GM19099 (cell line): ENCODE measurements around the gene REPS2.

Experiments
- POLR2A ChIP-seq: IDR thresholded peaks from 3 replicates; pipeline ENCODE4 v1.6.1; 2011; ENCODE audit warnings: low read depth; ENCODE audit not compliant: insufficient read length; ENCODE audit errors: extremely low read depth

REPS2 gene

GRCh38 chrX:16950423-16950822 lies 4.0 kb downstream of the REPS2 start:
- no peak for TF ChIP-seq POLR2A

DNA sequence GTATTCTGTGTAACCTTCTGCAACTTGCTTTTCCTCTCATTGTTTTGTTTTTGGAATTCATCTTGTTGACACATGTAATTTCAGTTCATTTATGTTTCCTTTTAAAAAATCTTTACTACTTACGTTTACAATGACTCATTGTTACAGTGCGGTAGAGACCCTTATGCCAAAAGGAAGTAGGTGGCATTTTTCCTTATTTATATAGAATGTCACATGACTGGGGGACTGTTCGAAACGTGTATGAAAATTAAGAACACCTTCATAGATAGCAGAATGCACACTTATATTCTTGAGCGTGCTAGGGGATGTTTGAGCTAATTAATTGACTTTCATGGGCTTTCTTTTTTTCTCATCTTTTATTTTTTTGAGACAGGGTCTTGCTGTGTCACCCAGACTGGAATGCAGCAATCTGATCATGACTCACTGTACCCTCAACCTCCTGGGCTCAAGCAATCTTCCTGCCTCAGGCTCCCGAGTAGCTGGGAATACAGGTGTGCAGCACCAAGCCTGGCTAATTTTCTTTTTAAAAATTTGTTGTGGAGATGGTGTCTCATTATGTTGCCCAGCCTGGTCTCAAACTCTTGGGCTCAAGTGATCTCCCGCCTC lies 7.3 kb downstream of the REPS2 start:
- TF ChIP-seq POLR2A = no peak

- TF ChIP-seq POLR2A = no peak
Observed at GRCh38 chrX:16957751-16958150, 11.3 kb downstream of the REPS2 start.

GRCh38 chrX:16958356-16958755 lies 11.9 kb downstream of the REPS2 start:
- TF ChIP-seq POLR2A = no peak

GRCh38 chrX:16963216-16963615 lies 16.8 kb downstream of the REPS2 start:
- TF ChIP-seq POLR2A = no peak

- no peak for TF ChIP-seq POLR2A
Observed at GRCh38 chrX:16966752-16967448, 20.4 kb downstream of the REPS2 start.

GRCh38 chrX:16970977-16971376 lies 24.5 kb downstream of the REPS2 start:
- no peak for TF ChIP-seq POLR2A

- no peak for TF ChIP-seq POLR2A
Observed at GRCh38 chrX:16971694-16972093, 25.2 kb downstream of the REPS2 start.

- TF ChIP-seq POLR2A = no peak
Observed at GRCh38 chrX:16975233-16975632, 28.8 kb downstream of the REPS2 start.

DNA sequence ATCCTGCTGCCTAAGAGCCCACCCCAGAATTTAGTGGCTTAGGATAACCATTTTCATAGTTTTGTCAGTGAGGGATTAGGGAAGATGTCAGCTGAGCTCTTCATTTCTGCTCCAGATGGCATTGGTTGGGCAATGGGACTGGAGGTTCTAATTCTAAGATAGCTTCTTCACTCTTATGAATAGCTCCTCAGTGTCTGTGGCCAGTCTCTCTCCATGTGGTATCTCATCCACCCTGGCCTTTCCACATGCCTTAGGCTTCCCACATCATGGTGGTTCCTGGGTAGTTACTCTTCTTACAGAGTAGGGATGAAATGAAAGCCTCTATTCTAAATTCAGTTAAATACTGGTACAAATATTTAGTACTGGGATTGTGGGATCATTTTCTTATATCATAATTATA lies 31.3 kb downstream of the REPS2 start:
- TF ChIP-seq POLR2A = no peak

- TF ChIP-seq POLR2A = no peak
Observed at GRCh38 chrX:16978193-16978984, 31.9 kb downstream of the REPS2 start.

- no peak for TF ChIP-seq POLR2A
Observed at GRCh38 chrX:16979226-16979625, 32.8 kb downstream of the REPS2 start.

DNA sequence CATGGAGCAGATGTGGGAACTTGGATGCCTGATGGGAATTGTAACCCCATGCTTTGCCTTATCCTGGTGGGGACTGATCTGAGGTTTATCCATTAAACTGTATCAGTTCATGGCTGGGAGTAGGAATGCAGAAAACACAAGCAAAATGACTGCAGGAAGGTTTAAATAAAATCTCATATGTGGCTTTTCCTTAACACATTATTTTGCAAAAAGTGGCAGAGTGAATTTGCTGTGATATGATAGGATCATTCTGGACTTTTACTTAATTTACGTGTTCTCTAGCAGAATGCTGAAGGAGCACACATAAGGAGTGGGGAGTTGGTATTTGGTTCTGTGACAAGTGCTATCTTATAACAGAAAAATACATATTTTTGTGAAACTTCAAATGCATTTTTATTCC lies 34.8 kb downstream of the REPS2 start:
- no peak for TF ChIP-seq POLR2A

DNA sequence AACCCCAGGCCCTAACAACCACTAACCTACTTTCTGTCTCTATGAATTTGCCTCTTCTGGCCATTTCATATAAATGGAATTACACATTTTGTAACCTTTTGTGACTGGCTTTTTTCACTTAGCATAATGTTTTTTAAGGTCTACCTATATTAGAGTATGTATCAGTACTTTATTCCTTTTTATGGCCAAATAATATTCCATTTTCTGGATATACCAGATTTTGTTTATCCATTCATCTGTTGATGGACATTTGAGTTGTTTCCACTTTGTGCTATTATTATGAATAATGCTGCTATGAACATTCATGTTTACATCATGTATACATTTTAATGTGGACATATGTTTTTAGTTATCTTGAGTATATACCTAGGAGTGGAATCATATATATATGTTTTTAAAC lies 35.5 kb downstream of the REPS2 start:
- no peak for TF ChIP-seq POLR2A

DNA sequence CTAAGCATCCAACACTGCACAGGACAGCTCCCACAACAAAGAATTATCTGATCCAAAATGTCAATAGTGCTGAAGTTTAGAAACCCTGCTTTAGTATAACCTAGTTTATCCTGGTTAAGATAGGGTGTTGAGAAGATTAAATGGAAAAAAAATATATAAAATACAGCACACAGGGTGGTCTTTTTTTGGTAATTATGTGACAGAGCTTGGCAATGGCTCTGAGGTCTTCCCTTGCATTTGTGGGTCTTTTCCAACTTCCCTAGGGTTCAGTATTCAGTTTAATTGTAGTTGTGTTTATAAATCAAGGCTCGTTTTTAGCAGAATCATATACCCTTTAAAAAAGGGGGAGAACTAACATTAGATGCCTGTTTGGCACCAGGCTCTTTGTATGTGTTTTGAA lies 36.6 kb downstream of the REPS2 start:
- no peak for TF ChIP-seq POLR2A

DNA sequence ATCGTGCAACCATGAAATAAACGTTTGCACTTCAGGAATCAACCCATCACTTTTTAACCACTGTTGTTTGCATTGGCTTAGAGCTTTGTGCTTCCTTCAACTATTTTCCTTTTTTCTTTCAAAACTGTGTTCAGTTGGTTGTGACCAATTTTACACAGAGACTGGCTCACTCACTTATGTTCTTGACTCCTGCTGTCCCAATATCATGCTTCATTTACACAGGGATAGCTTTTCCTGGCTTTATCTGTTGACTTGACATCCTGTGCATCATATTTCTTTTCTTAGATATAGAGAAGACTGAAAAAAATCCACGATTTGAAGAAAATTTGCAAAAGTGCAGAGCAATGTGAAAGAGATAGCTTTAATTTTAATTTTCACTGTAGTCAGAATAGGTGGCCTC lies 38.8 kb downstream of the REPS2 start:
- no peak for TF ChIP-seq POLR2A
